Activated gamma-delta T cell (primary cell): ENCODE data around the gene HCN2.

ENCODE experiments used
- DNase-seq: peaks from one replicate; lab custom pipeline; 2025; lab: John Stamatoyannopoulos, UW

The HCN2 gene

GRCh38 chr19:640606-641189, 51.0 kb downstream of the HCN2 start:
- no peak for DNase-seq

GRCh38 chr19:641702-642101, 52.0 kb downstream of the HCN2 start:
- no peak for DNase-seq

- no peak for DNase-seq
Observed at GRCh38 chr19:642767-643727, 53.4 kb downstream of the HCN2 start.

- no peak for DNase-seq
Observed at GRCh38 chr19:643736-644135, 54.1 kb downstream of the HCN2 start.

- DNase-seq, result no peak
Observed at GRCh38 chr19:644363-644762, 54.7 kb downstream of the HCN2 start.

- no peak for DNase-seq
Observed at GRCh38 chr19:644789-645188, 55.1 kb downstream of the HCN2 start.

GRCh38 chr19:645912-646778, 56.5 kb downstream of the HCN2 start:
- DNase-seq, result no peak

- no peak for DNase-seq
Observed at GRCh38 chr19:646779-647565, 57.3 kb downstream of the HCN2 start.

GRCh38 chr19:647566-648284, 58.0 kb downstream of the HCN2 start:
- DNase-seq, result no peak

- no peak for DNase-seq
Observed at GRCh38 chr19:648305-648704, 58.6 kb downstream of the HCN2 start.

- DNase-seq, result no peak
Observed at GRCh38 chr19:648904-649801, 59.5 kb downstream of the HCN2 start.

- no peak for DNase-seq
Observed at GRCh38 chr19:650121-650520, 60.4 kb downstream of the HCN2 start.

- no peak for DNase-seq
Observed at GRCh38 chr19:651114-651818, 61.6 kb downstream of the HCN2 start.

GRCh38 chr19:651991-652390, 62.3 kb downstream of the HCN2 start:
- no peak for DNase-seq

GRCh38 chr19:652467-653389, 63.0 kb downstream of the HCN2 start:
- no peak for DNase-seq

- no peak for DNase-seq
Observed at GRCh38 chr19:653425-653824, 63.7 kb downstream of the HCN2 start.

GRCh38 chr19:655691-656090, 66.0 kb downstream of the HCN2 start:
- no peak for DNase-seq
